Measurements from ENCODE around the gene COL20A1. TPM values are rescaled to one million over a fixed set of nuclear protein-coding genes. Genes with fewer than 3 reads are reported as not detected.

The COL20A1 gene
- total RNA-seq, 1 experiment from 2014 or later: 2.3 TPM

- no peaks in the 10 kb centered on the region for H3K79me1 ChIP-seq (ENCODE audit: insufficient read depth, low read depth, low read length, poor library complexity, severe bottlenecking)
- H4K20me1 ChIP-seq (ENCODE audit: control insufficient read depth, insufficient read depth, insufficient read length): no peaks in the 10 kb centered on the region
- no peak overlapping the region for H2AK5ac ChIP-seq (ENCODE audit: insufficient read length, low read length)
- no peaks in the 10 kb centered on the region for H3K27me3 ChIP-seq (ENCODE audit: insufficient read depth, low read length)
- no peaks in the 10 kb centered on the region for H3K36me3 Mint-ChIP-seq (ENCODE audit: insufficient read depth in 1 of 3, low read depth in 3 of 3)
- no peak overlapping the region for H3K9ac ChIP-seq (ENCODE audit: extremely low read depth, insufficient read length, low read length)
- no peak overlapping the region for H3K27ac ChIP-seq (ENCODE audit: insufficient read length, low read depth, low read length)
- no peak overlapping the region for H3K56ac ChIP-seq (ENCODE audit: insufficient read length, low read depth, low read length)
- TF ChIP-seq, protein P1, sequence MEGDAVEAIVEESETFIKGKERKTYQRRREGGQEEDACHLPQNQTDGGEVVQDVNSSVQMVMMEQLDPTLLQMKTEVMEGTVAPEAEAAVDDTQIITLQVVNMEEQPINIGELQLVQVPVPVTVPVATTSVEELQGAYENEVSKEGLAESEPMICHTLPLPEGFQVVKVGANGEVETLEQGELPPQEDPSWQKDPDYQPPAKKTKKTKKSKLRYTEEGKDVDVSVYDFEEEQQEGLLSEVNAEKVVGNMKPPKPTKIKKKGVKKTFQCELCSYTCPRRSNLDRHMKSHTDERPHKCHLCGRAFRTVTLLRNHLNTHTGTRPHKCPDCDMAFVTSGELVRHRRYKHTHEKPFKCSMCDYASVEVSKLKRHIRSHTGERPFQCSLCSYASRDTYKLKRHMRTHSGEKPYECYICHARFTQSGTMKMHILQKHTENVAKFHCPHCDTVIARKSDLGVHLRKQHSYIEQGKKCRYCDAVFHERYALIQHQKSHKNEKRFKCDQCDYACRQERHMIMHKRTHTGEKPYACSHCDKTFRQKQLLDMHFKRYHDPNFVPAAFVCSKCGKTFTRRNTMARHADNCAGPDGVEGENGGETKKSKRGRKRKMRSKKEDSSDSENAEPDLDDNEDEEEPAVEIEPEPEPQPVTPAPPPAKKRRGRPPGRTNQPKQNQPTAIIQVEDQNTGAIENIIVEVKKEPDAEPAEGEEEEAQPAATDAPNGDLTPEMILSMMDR (conservative IDR thresholded peaks at IDR 0.05): no peak
- H3K27me3 Mint-ChIP-seq (ENCODE audit: low read depth): no peaks in the 10 kb centered on the region; the same call in 1 of the 2 replicates
- H3K4me2 ChIP-seq (ENCODE audit: insufficient read depth, insufficient read length, low read length): no peak overlapping the region
- no peaks in the 10 kb centered on the region for H3K23me2 ChIP-seq (ENCODE audit: insufficient read length, low read depth, low read length, poor library complexity, severe bottlenecking)
- no peak overlapping the region; the same call in 1 of the 2 replicates for H3K14ac ChIP-seq (ENCODE audit: insufficient read depth, low read length)
- H4K91ac ChIP-seq (ENCODE audit: insufficient read length, low read depth, low read length): no peak overlapping the region
- no peaks in the 10 kb centered on the region for H3K79me2 ChIP-seq (ENCODE audit: insufficient read depth, low read length)
- no peak overlapping the region for H2AFZ ChIP-seq (ENCODE audit: low read length)
- no peak overlapping the region for H4K5ac ChIP-seq (ENCODE audit: insufficient read length, low read depth, low read length)
- no peak overlapping the region for H2BK120ac ChIP-seq (ENCODE audit: low read depth, low read length, poor library complexity, severe bottlenecking)
- no peak overlapping the region for H3K27ac Mint-ChIP-seq
- WGBS (ENCODE audit: extremely low coverage, insufficient read length, low lambda C conversion rate): no CpG with 5 or more reads among the region's 9 CpGs
- no peaks in the 10 kb centered on the region for H3K4me1 ChIP-seq (ENCODE audit: insufficient read depth, low read length)
- H3T11ph ChIP-seq (ENCODE audit: low read length): no peak overlapping the region
- no peaks in the 10 kb centered on the region for H3K9me3 Mint-ChIP-seq
- no peak overlapping the region for H3K4me3 Mint-ChIP-seq
- DNase-seq: no peak
- H2BK20ac ChIP-seq (ENCODE audit: low read depth, low read length, poor library complexity, severe bottlenecking): no peak overlapping the region
- H2BK15ac ChIP-seq (ENCODE audit: low read depth, low read length): no peak overlapping the region
- H2BK5ac ChIP-seq (ENCODE audit: insufficient read length, low read length): no peak overlapping the region
- peaks cover 4% of the 10 kb centered on the region in 2 experiments; a peak in 3 of 4 replicates for H3K4me1 Mint-ChIP-seq
- H3K4ac ChIP-seq (ENCODE audit: low read depth, low read length): no peak overlapping the region
- H2BK12ac ChIP-seq (ENCODE audit: insufficient read length, low read depth, low read length): no peak overlapping the region
- no peak overlapping the region for H4K8ac ChIP-seq (replicated peaks; ENCODE audit: insufficient read length, low read depth, low read length)
- no peak overlapping the region for H3K23ac ChIP-seq (ENCODE audit: insufficient read length, low read depth, low read length)
- H3K9me3 ChIP-seq (ENCODE audit: control insufficient read depth, low read depth, low read length): no peaks in the 10 kb centered on the region
- H3K18ac ChIP-seq (ENCODE audit: insufficient read length, low read depth, low read length): no peak overlapping the region
Observed at GRCh38 chr20:63314015-63314471, 21.1 kb downstream of the COL20A1 start.

All from H9 (cell line).